Uterus (tissue), 2 donors: Measurements from ENCODE around the gene CAMP.

ENCODE experiments used
- CTCF ChIP-seq, 4 experiments: fragments of 200-600 bp in 2 of 4; fragments of 450-650 bp in 2 of 4; sonication (generic) in 2 of 4; IDR thresholded peaks; one replicate each; pipeline ENCODE4 v1.5.1; 2016 to 2019; ENCODE audit warnings: antibody characterized with exemption in 4 of 4, mild to moderate bottlenecking in 2 of 4, moderate library complexity in 1 of 4
- POLR2A ChIP-seq, 2 donors: fragments of 450-650 bp; IDR thresholded peaks; one replicate each; pipeline ENCODE4 v1.6.1; 2016; ENCODE audit warnings: antibody characterized with exemption in 2 of 2, mild to moderate bottlenecking in 1 of 2, moderate library complexity in 1 of 2

- TF ChIP-seq CTCF (IDR thresholded peaks at IDR 0.05) (no peak), POLR2A (IDR thresholded peaks at IDR 0.05) (no peak)
These were observed 2.3 kb downstream of the CAMP start for GRCh38 chr3:48225587-48225986.
